HG02981 (cell line): ENCODE data around the gene TSPEAR.
"Not testable (repeated sequence)": the region's sequence is repeated elsewhere in the genome, so short reads cannot be mapped to it uniquely, and the experiment has no call there.

Experiments
- ATAC-seq: cut with Tn5 transposase; IDR thresholded peaks from one replicate; pipeline ENCODE4 v1.9.1; 2021; ENCODE audit warnings: mild to moderate bottlenecking, moderate library complexity; ENCODE audit not compliant: unreplicated experiment

Gene TSPEAR

GRCh38 chr21:44686843-44687561, 24.4 kb downstream of the TSPEAR start:
- no peak for ATAC-seq

- ATAC-seq, result no peak
Observed at GRCh38 chr21:44686000-44686781, 25.2 kb downstream of the TSPEAR start.

- not testable (repeated sequence) for ATAC-seq
Observed at GRCh38 chr21:44685050-44685449, 26.3 kb downstream of the TSPEAR start.

GRCh38 chr21:44684483-44684882, 26.9 kb downstream of the TSPEAR start:
- ATAC-seq, result no peak

- no peak for ATAC-seq
Observed at GRCh38 chr21:44684077-44684476, 27.3 kb downstream of the TSPEAR start.

GRCh38 chr21:44682580-44683151, 28.7 kb downstream of the TSPEAR start:
- no peak for ATAC-seq

- ATAC-seq, result no peak
Observed at GRCh38 chr21:44681861-44682579, 29.4 kb downstream of the TSPEAR start, which contains the start of gene KRTAP12-1. KRTAP12-1 (minus strand) TSS chr21:44682163; CDS start chr21:44682123, 40 bp downstream.

- no peak for ATAC-seq
Observed at GRCh38 chr21:44681152-44681551, 30.2 kb downstream of the TSPEAR start.

- ATAC-seq, result no peak
Observed at GRCh38 chr21:44677881-44678280, 33.5 kb downstream of the TSPEAR start.

- ATAC-seq, result no peak
Observed at GRCh38 chr21:44671911-44672310, 39.5 kb downstream of the TSPEAR start.

GRCh38 chr21:44670642-44671432, 40.5 kb downstream of the TSPEAR start:
- ATAC-seq, result no peak

GRCh38 chr21:44667612-44668011, 43.8 kb downstream of the TSPEAR start:
- ATAC-seq, result no peak

- no peak for ATAC-seq
Observed at GRCh38 chr21:44666401-44667320, 44.7 kb downstream of the TSPEAR start, which contains the start of gene KRTAP12-2. KRTAP12-2 (minus strand) TSS chr21:44666927; CDS start chr21:44666886, 41 bp downstream.

- ATAC-seq, result no peak
Observed at GRCh38 chr21:44664691-44665090, 46.7 kb downstream of the TSPEAR start.

- ATAC-seq, result not testable (repeated sequence)
Observed at GRCh38 chr21:44661567-44661966, 49.8 kb downstream of the TSPEAR start.

GRCh38 chr21:44658913-44659595, 52.3 kb downstream of the TSPEAR start:
- ATAC-seq, result no peak

GRCh38 chr21:44658541-44658910, 52.8 kb downstream of the TSPEAR start:
- ATAC-seq, result no peak

GRCh38 chr21:44657635-44658540, 53.5 kb downstream of the TSPEAR start, which contains the start of gene KRTAP12-3:
KRTAP12-3 (plus strand) TSS chr21:44657932; CDS start chr21:44657980, 48 bp downstream.
- ATAC-seq, result no peak
